OCI-LY3 (cell line): Measurements from ENCODE around the gene KATNAL2.

Experiments used
- EZH2phosphoT487 ChIP-seq: fragments of 200-600 bp; shearing (Covaris generic); IDR thresholded peaks from 2 replicates; pipeline ENCODE4 v1.6.1; 2018; ENCODE audit warnings: antibody characterized with exemption, mixed run types, low read depth
- TF ChIP-seq, protein P1 (sequence below): fragments of 200-600, 300-600 bp; sonication (generic); IDR thresholded peaks from 2 replicates; pipeline ENCODE4 v1.5.1; 2014; ENCODE audit warnings: antibody characterized with exemption, low read length, low read depth

DNA sequence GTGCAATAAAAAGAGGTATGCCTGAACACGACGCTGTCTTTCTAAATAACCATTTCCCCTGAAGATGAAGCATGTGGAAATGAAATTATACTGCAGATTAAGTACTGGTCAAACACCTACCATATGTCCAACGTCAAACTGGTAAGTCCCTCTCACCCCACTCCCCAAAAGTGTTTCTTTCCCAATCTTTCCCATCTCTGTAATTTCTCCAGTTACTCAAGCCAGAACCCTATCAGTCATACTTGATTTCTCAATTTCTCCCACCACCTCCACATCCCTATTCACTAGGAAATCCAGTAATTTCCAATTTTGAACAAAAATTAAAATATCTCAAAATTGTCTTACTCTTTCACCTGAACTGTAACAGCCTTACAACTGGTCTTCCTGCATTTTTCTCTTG, 203.7 kb downstream of the KATNAL2 start:
- TF ChIP-seq, protein P1, sequence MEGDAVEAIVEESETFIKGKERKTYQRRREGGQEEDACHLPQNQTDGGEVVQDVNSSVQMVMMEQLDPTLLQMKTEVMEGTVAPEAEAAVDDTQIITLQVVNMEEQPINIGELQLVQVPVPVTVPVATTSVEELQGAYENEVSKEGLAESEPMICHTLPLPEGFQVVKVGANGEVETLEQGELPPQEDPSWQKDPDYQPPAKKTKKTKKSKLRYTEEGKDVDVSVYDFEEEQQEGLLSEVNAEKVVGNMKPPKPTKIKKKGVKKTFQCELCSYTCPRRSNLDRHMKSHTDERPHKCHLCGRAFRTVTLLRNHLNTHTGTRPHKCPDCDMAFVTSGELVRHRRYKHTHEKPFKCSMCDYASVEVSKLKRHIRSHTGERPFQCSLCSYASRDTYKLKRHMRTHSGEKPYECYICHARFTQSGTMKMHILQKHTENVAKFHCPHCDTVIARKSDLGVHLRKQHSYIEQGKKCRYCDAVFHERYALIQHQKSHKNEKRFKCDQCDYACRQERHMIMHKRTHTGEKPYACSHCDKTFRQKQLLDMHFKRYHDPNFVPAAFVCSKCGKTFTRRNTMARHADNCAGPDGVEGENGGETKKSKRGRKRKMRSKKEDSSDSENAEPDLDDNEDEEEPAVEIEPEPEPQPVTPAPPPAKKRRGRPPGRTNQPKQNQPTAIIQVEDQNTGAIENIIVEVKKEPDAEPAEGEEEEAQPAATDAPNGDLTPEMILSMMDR = no peak
- TF ChIP-seq EZH2phosphoT487 = no peak
